GM21360 (cell line): Measurements from ENCODE around the gene UGT1A4.
"Not testable (repeated sequence)": the region's sequence is repeated elsewhere in the genome, so short reads cannot be mapped to it uniquely, and the experiment has no call there.

Source experiments
- ATAC-seq: cut with Tn5 transposase; IDR thresholded peaks from one replicate; pipeline ENCODE4 v1.9.1; 2021; ENCODE audit warnings: mild to moderate bottlenecking, moderate library complexity; ENCODE audit not compliant: unreplicated experiment

Gene UGT1A4

DNA sequence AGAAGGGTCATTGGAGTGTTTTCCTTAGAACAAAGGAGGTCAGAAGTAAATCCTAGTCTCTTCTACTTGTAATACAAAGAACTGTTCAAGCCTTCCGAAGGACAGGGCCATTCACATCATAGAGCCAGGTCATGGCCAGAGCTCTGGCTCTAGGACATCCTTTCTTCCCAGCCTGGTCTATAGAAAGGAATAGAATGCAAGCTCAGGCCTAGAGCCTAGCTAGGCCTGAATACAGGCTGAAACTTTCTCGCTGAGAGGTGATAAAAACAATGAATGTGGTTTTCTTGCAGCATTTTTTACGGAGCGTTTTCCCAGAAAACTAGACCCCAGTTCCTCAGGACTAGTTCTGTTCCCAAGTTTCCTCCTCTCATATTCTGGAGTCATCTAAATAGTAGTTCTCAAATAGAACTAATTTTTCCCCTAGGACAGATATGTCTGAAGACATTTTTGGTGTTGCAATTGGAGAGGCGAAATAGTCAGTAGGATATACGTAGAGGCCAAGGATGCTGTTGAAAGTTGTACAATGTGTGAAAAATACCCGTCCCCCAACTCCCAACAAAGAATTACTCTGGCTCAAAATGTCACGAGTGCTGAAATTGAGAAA is 19.0 kb upstream of the UGT1A4 start:
- no peak for ATAC-seq

- ATAC-seq = no peak
Measured at GRCh38 chr2:233700028-233700635, 18.4 kb upstream of the UGT1A4 start.

- ATAC-seq = not testable (repeated sequence)
Measured at GRCh38 chr2:233700842-233701241, 17.7 kb upstream of the UGT1A4 start.

DNA sequence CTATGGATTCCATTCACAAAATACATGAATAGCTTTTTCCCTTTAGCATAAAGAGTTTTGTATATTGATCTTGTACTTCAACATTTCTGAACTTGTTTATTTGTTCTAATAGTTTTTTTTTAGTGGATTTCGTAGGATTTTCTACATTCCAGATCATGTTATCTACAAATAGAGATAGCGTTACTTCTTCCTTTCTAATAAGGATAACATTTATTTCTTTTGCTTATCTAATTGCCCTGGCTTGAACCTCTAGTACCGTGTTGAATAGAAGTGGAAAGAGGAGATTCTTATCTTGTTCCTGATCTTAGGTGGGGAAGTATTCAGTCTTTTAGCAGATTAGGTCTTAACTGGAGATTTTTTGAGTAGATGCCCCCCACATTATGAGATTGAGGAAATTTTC is 16.3 kb upstream of the UGT1A4 start:
- ATAC-seq = no peak

- no peak for ATAC-seq
Measured at GRCh38 chr2:233705911-233706506, 12.5 kb upstream of the UGT1A4 start.

GRCh38 chr2:233706720-233707119 is 11.8 kb upstream of the UGT1A4 start:
- ATAC-seq = no peak

- ATAC-seq = no peak
Measured at GRCh38 chr2:233707940-233708644, 10.4 kb upstream of the UGT1A4 start.

GRCh38 chr2:233708942-233709341 is 9.6 kb upstream of the UGT1A4 start:
- ATAC-seq = no peak

DNA sequence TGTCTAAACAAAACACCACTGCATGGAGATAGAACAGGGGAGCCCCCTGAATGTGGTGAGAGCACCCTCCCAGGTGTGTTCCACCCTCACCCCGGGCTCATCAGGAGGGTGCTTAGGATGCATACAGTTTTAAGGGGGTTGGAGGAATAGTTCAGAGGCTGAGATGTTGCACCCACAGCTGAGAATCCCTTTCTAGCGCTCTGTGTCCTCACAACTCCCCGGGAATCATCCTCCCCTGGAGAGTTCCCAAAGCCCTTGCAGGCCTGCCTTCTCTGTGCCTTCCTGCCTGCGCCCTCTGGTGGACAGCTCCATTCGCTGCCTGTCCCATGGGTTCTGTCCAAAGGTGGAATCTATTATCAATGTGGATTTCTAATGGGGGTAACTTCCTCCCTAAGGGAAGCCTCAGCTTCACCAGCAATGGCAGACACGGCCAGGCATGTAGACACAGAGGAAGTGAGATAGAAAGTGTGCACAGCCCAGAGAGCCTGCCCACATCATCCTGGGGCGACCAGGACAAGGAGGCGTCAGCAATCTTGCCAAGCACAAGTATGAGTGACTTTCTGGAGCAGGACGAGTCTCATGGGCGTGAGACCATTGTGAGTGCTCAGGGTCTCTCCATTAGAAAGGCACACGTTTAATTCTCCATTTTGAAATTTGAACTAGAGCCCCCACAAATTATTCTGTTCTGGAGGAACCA is 7.1 kb upstream of the UGT1A4 start:
- no peak for ATAC-seq

- no peak for ATAC-seq
Measured at GRCh38 chr2:233712611-233713261, 5.8 kb upstream of the UGT1A4 start, which contains the start of gene UGT1A5. TSS of gene UGT1A5 (plus strand) at chr2:233712907. CDS start at chr2:233712992, 85 bp downstream.

DNA sequence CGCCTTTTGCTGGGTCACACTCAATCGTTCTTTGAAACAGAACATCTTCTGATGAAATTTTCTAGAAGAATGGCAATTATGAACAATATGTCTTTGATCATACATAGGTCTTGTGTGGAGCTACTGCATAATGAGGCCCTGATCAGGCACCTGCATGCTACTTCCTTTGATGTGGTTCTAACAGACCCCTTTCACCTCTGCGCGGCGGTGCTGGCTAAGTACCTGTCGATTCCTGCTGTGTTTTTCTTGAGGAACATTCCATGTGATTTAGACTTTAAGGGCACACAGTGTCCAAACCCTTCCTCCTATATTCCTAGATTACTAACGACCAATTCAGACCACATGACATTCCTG is 5.3 kb upstream of the UGT1A4 start:
- ATAC-seq = no peak

- no peak for ATAC-seq
Measured at GRCh38 chr2:233714121-233714520, 4.4 kb upstream of the UGT1A4 start.

DNA sequence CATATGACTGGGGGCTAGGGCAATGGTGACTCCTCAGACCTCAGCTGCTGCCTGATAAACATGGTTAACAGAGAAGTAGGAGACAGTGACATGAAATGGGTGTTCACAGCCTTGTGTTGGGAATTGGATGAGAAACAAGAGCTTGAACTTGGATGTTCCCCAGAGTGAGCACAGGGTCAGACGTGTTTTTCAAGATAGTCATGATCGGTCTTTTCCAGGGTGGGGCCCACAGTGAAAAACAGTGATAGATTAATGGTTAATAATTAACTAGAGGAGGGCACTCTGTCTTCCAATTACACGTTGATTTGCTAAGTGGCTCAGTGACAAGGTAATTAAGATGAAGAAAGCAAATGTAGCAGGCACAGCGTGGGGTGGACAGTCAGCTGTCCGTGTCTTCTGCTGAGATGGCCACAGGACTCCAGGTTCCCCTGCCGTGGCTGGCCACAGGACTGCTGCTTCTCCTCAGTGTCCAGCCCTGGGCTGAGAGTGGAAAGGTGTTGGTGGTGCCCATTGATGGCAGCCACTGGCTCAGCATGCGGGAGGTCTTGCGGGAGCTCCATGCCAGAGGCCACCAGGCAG is 10.3 kb downstream of the UGT1A4 start, which contains the start of gene UGT1A3:
UGT1A3 (plus strand) TSS at position 320 of the 579 bp plus-strand sequence; CDS start at position 405, 85 bp downstream.
- no peak for ATAC-seq

DNA sequence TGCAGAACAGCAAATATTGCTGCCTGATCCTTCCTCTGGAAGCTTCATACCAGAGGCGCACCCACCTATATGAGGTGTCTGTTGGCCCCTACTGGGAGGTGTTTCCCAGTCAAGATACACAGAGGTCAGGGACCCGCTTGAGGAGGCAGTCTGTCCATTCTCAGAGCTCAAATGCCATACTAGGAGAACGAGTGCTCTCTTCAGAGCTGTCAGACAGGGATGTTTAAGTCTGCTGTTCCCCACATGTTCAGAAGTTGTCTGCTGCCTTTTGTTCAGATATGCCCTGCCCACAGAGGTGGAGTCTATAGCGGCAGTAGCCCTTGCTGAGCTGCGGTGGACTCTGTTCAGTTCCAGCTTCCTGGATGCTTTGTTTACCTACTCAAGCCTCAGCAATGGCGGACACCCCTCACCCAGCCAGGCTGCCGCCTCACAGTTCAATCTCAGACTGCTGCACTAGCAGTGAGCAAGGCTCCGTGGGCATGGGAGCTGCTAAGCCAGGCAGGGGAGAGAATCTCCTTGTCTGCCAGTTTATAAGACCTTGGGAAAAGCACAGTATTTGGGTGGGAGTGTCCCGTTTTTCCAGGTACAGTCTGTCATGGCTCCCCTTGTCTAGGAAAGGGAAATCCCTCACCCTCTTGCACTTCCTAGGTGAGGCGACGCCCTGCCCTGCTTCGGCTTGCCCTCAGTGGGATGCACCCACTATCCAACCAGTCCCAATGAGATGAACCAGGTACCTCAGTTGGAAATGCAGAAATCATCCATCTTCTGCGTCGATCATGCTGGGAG is 18.5 kb downstream of the UGT1A4 start:
- ATAC-seq = not testable (repeated sequence)

DNA sequence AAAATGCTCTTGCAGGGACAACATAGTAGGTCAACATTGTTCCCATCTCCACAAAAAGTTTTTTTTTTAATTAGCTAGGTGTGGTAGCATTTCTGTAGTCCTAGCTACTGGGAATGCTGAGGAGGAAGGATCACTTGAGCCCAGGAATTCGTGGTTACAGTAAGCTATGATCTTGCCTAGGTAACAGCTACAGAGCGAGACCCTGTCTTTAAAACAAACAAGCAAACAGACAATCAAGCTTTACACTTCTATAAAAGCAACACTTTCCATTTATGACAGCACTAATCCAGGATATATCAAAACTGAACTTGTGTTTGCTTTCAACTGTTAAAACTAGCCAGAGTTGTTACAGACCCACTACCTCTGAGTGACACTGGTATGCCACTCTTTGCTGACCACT is 22.3 kb downstream of the UGT1A4 start:
- ATAC-seq = no peak

DNA sequence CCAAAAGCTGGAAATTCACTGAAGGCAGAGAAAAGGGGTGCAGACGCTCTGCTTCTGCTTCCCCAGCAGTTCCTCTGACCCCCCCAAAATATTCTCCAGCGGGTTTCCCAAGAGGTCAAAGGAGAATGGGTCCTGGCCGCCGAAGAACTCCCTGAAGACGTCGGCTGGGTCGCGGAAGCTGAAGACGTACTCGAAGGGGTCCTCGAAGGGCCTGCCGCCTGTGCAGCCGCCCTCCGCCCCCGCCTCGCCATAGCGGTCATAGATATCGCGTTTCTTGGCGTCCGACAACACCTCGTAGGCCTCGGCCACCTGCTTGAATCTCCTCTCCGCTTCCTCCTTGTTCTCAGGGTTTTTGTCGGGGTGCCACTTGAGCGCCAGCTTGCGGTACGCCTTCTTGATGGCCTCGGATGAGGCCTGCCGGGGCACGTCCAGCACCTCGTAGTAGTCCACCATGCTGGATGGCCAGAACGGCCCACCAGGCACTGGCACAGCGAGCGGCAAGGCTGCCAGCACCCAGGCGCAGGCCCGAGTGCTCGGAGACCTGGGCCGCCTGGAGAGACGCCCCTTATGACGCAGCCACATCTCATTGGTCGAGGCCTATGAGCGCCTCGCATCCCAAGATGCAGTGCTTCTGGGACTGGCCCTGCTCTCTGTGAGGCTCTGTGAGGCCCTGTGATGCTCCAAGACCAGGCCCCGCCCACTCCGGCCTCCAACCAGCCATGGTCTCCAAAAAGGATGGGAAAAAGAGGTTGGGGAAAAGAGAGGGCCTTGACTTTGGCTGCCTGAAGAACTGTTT is 25.1 kb downstream of the UGT1A4 start:
- no peak for ATAC-seq

GRCh38 chr2:233745073-233745755 is 26.7 kb downstream of the UGT1A4 start:
- ATAC-seq = no peak

DNA sequence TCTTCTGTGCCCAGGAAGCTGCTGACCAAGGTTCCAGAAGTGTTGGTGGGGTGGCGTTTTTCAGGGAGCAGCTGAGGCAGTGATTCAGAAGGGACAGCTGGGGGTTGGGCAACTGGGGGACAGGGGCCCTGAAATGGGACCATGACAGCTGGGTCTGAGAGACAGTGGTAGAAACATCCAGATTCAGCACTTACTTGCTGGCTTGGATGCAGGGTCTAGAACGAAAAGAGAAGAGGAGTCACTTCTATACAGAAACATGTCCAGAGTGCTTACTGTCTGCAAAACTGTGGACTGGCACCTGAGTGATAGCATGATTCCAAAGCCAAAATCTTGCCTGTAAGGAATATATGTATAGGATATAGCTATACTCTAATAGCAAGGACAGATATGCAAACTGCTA is 27.3 kb downstream of the UGT1A4 start:
- not testable (repeated sequence) for ATAC-seq
